ENCODE data around the gene RNF141. TPM values are rescaled to one million over a fixed set of nuclear protein-coding genes. Genes with fewer than 3 reads are reported as not detected.

Gene RNF141
- total and polyA plus RNA-seq, 10 of the 15 experiments (the other 5 are each of a cell fraction or from before 2014, with no cell fraction given): 7.6 to 36.8 (median 13.6) TPM

DNA sequence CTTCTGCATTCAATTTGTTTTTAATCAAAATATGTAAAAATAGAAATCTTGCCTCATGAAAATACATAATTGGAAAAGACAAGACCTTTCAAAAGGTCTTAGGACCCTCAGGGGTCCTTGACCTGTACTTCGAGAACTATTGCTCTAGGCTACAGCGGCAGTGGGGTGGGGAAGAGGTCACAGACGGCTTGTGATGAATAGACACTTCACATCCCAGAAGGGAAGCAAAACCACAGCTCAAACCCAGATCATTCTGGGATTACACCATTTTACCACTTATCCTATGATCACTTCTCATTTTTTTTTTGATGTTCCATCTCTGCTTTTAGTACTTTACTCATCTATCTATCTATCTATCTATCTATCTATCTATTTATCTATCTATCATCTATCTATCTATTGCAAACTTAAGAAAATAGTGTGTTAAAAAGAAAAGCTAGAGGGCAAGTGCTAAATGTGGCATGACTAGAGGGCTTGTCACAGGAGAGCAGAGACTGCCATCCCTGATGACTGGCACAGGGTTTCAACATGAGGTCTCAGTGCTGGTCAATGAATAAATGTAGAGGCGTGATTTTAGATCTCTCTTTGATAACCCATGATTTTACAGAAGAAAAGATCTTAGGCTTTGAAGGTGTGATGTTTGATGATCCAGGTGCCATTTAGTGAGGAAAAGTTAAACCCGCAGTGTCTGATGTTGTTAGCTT is 37.1 kb downstream of the RNF141 start:
- FAIRE-seq (no peak), ATAC-seq (no peak), DNase-seq (ENCODE audit: low read depth, low spot score) (no peak)
- BruUV-seq (replicated peaks): no TSS peak
- 70% methylated on average over 5 of the region's 5 CpGs for WGBS (ENCODE audit: insufficient coverage, insufficient replicate concordance, low lambda C conversion rate, missing lambda C conversion rate)
- H3K9ac ChIP-seq (ENCODE audit: control insufficient read depth, insufficient read depth, low read length): no peak overlapping the region
- ChIA-PET SMC1A (ENCODE audit: uncharacterized antibody, unreplicated experiment) (interaction anchor here (0.6 to 1.5 kb wide), 4 partner anchors 45 to 1373 kb away, joined by 3 to 4 read pairs (median 4); no protein-coding TSS in a partner anchor), RAD21 (ENCODE audit: unreplicated experiment) (no interaction called here), POLR2A (no interaction called here), CTCF (no interaction called here)
- no peaks in the 10 kb centered on the region for H3K9me3 ChIP-seq (replicated peaks; ENCODE audit: control insufficient read depth, insufficient read depth, low read length)
- no peaks in the 10 kb centered on the region for H4K20me1 ChIP-seq (ENCODE audit: control insufficient read depth, insufficient read depth)
- H3K27me3 ChIP-seq (replicated peaks in 1 of 2; ENCODE audit: control insufficient read depth in 2 of 2, insufficient read depth in 2 of 2, low read length in 1 of 2): no peaks in the 10 kb centered on the region
- H3K27ac ChIP-seq (ENCODE audit: control insufficient read depth, insufficient read depth): no peak overlapping the region
- intact Hi-C loops (cut with micrococcal nuclease; ENCODE audit: unreplicated experiment): no loop called here
- no peak overlapping the region for H2AFZ ChIP-seq (ENCODE audit: control insufficient read depth, low read depth, low read length)
- no peaks in the 10 kb centered on the region for H3K4me1 ChIP-seq (ENCODE audit: control insufficient read depth, insufficient read depth, low read length)
- H3K4me2 ChIP-seq (ENCODE audit: control insufficient read depth, insufficient read depth): no peak overlapping the region
- peaks cover under 1 to 8% of the 10 kb centered on the region in 2 experiments; a peak in 3 of 4 replicates for H3K36me3 ChIP-seq (ENCODE audit: control insufficient read depth in 2 of 2, insufficient read depth in 2 of 2, low read length in 1 of 2)
- H3K4me3 ChIP-seq: no peak overlapping the region
- in situ Hi-C loops (cut with MboI): no loop called here
- no peaks in the 10 kb centered on the region for H3K79me2 ChIP-seq (ENCODE audit: control insufficient read depth, insufficient read depth, low read length)
- no peak for TF ChIP-seq ATF7 (IDR thresholded peaks at IDR 0.05; ENCODE audit: low read depth)
- TF ChIP-seq, protein P1, sequence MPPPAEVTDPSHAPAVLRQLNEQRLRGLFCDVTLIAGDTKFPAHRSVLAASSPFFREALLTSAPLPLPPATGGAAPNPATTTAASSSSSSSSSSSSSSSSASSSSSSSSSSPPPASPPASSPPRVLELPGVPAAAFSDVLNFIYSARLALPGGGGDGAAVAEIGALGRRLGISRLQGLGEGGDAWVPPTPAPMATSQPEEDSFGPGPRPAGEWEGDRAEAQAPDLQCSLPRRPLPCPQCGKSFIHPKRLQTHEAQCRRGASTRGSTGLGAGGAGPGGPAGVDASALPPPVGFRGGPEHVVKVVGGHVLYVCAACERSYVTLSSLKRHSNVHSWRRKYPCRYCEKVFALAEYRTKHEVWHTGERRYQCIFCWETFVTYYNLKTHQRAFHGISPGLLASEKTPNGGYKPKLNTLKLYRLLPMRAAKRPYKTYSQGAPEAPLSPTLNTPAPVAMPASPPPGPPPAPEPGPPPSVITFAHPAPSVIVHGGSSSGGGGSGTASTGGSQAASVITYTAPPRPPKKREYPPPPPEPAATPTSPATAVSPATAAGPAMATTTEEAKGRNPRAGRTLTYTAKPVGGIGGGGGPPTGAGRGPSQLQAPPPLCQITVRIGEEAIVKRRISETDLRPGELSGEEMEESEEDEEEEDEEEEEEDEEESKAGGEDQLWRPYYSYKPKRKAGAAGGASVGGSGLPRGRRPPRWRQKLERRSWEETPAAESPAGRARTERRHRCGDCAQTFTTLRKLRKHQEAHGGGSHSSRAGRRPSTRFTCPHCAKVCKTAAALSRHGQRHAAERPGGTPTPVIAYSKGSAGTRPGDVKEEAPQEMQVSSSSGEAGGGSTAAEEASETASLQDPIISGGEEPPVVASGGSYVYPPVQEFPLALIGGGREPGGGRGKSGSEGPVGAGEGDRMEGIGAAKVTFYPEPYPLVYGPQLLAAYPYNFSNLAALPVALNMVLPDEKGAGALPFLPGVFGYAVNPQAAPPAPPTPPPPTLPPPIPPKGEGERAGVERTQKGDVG (CRISPR knock-in tag; IDR thresholded peaks at IDR 0.05): no peak
- TF ChIP-seq, protein P2, sequence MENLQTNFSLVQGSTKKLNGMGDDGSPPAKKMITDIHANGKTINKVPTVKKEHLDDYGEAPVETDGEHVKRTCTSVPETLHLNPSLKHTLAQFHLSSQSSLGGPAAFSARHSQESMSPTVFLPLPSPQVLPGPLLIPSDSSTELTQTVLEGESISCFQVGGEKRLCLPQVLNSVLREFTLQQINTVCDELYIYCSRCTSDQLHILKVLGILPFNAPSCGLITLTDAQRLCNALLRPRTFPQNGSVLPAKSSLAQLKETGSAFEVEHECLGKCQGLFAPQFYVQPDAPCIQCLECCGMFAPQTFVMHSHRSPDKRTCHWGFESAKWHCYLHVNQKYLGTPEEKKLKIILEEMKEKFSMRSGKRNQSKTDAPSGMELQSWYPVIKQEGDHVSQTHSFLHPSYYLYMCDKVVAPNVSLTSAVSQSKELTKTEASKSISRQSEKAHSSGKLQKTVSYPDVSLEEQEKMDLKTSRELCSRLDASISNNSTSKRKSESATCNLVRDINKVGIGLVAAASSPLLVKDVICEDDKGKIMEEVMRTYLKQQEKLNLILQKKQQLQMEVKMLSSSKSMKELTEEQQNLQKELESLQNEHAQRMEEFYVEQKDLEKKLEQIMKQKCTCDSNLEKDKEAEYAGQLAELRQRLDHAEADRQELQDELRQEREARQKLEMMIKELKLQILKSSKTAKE (IDR thresholded peaks at IDR 0.05; ENCODE audit: low read depth, poor library complexity, severe bottlenecking): no peak
- TF ChIP-seq MTA2 (IDR thresholded peaks at IDR 0.05; ENCODE audit: low read depth): no peak
- TF ChIP-seq JUNB (IDR thresholded peaks at IDR 0.05): no peak
- TF ChIP-seq IRF4 (IDR thresholded peaks at IDR 0.05; ENCODE audit: low read depth, low read length): no peak
- TF ChIP-seq, protein P3, sequence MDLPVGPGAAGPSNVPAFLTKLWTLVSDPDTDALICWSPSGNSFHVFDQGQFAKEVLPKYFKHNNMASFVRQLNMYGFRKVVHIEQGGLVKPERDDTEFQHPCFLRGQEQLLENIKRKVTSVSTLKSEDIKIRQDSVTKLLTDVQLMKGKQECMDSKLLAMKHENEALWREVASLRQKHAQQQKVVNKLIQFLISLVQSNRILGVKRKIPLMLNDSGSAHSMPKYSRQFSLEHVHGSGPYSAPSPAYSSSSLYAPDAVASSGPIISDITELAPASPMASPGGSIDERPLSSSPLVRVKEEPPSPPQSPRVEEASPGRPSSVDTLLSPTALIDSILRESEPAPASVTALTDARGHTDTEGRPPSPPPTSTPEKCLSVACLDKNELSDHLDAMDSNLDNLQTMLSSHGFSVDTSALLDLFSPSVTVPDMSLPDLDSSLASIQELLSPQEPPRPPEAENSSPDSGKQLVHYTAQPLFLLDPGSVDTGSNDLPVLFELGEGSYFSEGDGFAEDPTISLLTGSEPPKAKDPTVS (IDR thresholded peaks at IDR 0.05; ENCODE audit: low read depth, low read length): no peak
- TF ChIP-seq MEF2B (IDR thresholded peaks at IDR 0.05; ENCODE audit: partially characterized antibody, poor library complexity, severe bottlenecking): no peak
- no peak for TF ChIP-seq NR2F1 (conservative IDR thresholded peaks at IDR 0.05)
- no peak for TF ChIP-seq CHD1 (IDR thresholded peaks at IDR 0.05; ENCODE audit: low read depth, low read length)
- no peak for TF ChIP-seq PML (IDR thresholded peaks at IDR 0.05; ENCODE audit: low read length)
- TF ChIP-seq RB1 (IDR thresholded peaks at IDR 0.05; ENCODE audit: borderline replicate concordance): no peak
- no peak for TF ChIP-seq RAD21 (IDR thresholded peaks at IDR 0.05; ENCODE audit: insufficient read depth, low read depth, low read length)
- no peak for TF ChIP-seq KAT2A (conservative IDR thresholded peaks at IDR 0.05; ENCODE audit: control insufficient read depth, low read depth, low read length)

Data from GM12878 (cell line).